T-helper 2 cell (primary cell): ENCODE data around the gene ROBO4.

Experiments used
- DNase-seq, 5 experiments: peaks; one replicate each; pipeline versions ENCODE4 v3.0.0 to v3.0.0-alpha.2; 2012 to 2022

ROBO4 gene

DNA sequence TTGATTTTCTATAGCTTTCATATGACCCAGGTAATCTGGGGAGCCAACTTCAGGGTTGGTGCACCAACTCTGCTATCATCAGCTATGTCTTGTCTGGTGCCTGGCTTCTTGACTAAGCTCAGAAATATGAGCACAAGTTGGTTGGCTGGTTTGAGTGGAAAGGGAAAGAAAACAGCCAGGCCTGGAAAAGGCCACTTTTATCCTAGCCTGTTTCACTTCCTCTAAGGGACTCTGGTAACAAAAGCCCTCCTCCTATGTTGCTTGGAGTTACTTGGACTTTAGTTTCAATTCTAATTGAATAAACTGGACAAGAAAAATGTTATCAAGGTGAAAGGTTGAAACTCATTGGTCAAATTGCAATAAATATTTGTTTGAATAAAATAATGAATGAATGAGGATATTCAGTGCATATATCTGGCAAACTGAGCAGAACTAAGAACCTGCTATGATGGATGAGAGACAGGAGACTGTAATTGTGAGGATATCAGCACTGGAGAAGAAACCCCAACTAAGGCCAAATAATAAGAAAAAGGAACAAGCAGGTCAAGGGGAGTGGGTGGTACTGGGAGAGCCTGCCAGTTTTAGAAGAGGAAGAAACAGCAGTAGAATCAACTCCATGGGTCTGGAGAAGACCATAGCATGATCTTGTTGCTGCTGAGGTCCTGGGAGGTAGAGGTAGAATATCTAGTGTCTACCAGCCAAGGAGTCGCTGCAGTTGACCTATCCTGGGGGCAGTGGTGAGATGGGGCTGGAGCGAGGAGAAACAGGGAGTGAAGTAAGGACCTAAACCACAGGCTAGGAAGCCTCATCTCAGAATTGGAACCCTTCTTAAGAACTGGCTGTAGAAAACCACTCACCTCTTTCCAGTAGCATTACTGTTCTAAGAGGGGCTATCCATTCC, 8.2 kb downstream of the ROBO4 start:
- DNase-seq, result no peak

DNA sequence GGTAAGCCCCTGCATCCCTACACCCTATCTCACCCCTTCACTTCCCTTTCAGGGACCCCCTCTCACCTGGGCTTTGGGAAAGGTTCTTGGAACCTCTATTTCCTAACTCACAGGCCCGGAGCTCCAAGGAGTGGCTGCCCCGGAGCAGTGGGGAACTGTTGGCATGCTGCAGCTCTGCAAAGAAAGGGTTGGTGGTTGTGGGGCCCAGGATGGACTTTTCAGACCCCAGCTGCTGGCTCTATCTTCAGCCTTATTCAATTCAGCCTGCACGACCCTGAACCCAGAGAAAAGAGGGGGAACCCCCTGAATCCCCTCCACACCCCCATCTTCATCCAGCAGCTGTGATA, 10.0 kb downstream of the ROBO4 start:
- DNase-seq, result no peak

- DNase-seq, result no peak
Observed at GRCh38 chr11:124886978-124887666, 10.5 kb downstream of the ROBO4 start.

DNA sequence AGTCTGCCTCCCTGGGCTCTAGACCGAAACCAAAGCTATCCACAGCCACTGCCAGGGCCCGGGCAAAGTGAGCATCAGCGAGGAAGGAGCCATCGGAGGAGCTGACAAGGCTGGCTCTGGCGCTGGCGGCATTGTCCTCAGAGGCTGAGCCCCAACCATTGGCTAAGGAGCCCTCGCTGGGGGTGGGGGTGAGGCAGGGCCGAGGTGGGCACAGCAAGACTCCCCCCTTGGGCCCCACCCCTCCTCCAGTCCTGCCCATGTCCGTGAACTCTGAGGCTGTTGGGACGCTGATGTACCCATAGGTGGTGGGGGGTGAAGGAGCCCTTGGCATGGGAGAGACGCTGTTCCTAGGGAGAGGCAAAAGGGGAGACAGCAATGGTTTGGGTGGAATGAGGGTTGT, 11.2 kb downstream of the ROBO4 start:
- no peak for DNase-seq

DNA sequence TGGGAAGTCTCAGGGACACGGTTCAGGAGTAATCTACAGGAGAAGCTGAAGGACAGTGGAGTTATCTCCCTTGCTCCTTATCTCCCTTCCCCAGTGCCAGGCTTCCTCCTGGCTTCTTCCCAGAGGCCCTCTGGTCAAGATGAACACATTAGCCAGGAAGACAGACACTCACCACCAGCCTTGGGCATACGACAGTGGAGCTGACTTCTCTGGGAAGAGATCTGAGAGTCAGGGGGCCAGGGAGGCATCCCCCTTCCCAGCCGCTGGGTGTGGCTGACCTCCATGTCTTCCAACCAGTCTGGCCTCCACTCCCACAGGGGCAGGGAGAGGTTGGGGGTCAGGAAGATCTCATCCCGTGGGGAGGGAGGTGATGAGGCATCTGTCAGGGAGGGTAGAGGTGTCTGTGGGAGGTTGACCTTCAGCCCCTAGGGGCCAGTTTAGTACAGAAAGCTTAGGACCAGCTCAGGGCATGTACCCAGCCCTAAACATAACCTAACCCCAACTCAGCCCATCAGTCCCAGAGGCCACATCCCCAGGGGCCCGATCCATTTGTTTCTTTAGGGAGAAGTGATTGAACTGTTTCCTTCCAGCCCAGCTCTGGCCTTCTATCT, 12.7 kb downstream of the ROBO4 start:
- no peak for DNase-seq

GRCh38 chr11:124884340-124884739, 13.3 kb downstream of the ROBO4 start:
- no peak for DNase-seq

DNA sequence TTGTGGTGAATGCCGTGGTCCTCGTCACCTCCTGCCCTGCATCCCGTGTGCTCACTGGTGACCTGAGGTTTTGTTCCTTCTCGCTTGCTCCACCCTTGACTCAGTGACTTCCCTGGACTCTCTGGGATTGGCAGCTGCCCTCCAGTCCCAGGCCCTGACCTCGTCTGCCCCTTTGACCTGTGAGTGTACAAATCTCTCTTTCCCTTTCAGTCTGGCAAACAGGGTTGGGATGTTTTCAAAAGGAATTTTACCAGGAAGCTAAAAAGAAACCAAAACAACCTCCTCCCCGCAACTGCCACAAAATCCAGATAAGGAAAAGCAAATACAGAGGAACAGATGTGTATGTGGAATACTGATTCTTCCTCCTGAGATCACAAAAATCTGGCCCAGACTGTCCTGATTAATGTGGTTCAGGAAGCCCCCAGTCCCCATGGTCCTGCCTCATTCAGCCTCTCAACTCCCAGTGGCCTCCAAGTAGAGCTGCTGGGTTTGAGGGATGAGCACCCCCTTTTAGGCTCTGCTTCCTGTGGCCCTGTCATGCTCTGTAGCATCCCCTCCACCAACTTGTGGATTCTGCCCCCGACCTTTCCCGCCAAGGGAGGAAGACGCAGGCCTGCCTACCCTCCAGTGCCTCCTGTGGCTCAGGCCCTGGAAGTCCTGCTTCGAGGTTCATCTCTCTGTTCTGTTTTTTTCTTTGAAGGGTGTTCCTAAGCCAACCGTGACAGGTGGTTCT, 15.2 kb downstream of the ROBO4 start:
- no peak for DNase-seq

GRCh38 chr11:124880958-124881357, 16.7 kb downstream of the ROBO4 start:
- no peak for DNase-seq

DNA sequence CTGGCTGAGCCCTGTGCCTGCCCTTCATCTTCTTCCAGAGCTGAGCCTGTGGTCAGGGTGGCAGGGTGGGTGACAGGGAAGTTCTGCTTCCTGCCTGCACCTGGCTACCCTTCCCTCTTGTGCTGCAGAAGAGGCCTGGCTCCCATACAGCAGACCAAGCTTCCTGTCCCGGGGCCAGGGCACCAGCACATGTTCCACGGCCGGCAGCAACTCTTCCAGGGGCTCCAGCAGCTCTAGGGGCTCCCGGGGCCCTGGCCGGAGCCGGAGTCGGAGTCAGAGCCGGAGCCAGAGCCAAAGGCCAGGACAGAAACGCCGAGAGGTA, 17.4 kb downstream of the ROBO4 start:
- no peak for DNase-seq

DNA sequence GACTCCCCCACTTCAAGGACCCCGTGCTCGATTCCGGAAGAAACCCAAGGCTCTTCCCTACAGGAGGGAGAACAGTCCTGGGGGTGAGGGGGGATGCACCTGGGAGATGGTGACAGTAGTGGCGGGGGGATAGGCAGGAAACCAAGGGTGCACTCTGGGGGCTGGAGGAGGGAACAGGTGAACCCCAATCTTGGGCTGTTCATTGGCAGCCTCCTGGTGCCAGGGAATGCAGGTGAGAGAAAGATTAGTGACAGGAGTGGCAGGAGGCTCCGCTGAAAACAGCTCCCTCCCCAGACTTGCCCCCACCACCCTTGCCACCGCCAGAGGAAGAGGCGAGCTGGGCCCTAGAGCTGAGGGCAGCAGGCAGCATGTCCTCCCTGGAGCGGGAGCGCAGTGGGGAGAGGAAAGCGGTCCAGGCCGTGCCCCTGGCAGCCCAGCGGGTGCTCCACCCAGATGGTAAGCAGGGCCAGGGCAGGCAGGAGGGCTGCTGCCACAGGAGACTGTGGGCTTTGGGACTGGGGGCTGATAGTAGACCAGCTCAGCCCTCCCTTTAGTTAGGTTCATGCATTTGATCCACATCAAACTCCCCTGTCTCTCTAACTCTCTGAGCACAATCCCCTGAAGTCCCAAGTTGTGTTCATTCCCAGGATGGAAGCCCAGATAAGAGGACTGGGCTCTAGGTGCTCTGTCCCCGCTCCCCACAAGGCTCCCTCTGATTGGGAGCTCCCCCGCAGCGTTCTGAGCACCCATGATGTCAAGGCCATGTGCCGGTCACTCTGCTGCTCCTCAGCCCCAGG, 18.0 kb downstream of the ROBO4 start:
- no peak for DNase-seq

- DNase-seq, result no peak
Observed at GRCh38 chr11:124878759-124879492, 18.7 kb downstream of the ROBO4 start.

DNA sequence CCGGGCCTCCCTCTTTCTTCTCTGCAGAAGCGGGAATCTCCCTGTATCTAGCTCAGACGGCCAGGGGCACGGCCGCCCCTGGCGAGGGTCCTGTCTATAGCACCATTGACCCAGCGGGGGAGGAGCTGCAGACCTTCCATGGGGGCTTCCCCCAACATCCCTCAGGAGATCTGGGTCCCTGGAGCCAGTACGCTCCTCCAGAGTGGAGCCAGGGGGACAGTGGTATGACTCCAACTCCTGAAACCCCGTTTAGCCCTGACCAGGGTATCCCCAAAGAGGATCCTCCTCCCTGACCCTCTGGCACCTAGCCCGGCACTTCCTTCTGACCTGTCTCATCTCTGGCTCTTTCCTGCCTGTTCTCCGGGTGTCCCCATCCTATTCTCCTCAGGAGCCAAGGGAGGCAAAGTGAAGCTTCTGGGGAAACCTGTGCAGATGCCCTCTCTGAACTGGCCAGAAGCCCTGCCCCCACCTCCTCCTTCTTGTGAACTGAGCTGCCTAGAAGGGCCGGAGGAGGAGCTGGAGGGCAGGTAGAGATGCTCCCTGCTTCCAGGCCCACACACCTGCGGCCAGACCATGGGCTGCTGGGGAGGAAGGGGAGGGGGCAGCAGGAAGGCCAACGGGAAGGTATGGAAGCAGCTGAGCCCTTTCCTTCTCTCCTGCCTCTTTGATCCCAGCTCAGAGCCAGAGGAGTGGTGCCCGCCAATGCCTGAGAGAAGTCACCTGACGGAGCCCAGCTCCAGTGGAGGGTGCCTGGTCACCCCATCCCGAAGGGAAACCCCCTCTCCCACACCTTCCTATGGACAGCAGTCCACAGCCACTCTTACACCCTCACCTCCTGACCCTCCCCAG, 19.5 kb downstream of the ROBO4 start:
- DNase-seq, result no peak

- no peak for DNase-seq
Observed at GRCh38 chr11:124877631-124877909, 20.1 kb downstream of the ROBO4 start.

- no peak for DNase-seq
Observed at GRCh38 chr11:124876818-124877630, 20.6 kb downstream of the ROBO4 start.

DNA sequence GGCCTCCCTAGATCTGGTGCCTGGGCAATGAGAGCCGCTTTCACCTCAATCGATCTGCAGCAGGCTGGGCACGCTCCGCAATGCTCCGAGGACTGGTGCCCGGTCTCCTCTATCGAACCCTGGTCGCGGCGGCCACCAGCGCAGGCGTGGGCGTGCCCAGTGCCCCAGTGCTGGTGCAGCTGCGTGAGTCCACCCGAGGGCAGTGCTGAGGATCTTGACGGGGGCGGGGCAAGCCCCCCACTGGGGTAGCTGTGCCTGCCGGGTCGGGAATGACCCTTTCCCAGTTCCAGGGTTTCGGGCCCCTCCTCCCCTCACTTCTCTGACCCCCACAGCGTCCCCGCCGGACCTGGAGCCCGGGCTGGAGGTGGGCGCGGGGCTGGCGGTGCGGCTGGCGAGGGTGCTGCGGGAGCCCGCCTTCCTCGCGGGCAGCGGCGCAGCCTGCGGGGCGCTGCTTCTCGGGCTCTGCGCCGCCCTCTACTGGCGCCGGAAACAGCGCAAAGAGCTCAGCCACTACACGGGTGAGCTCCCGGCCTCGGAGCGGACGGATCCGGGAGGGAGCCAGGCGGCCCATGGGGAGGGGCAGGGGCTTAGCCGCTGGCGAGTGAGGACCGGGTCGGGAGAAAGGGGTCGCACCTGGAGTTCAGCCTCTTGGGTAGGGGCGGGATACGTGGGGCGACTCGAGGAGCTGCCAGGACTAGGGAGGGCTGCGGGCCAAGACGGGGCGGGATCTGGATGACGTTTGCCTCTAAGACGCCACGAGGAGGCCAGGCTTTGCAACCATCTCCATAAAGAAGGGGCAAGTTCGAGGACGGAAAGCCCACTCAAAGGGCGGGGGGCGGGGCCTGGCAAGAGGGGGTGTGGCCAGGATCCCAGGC, 21.5 kb downstream of the ROBO4 start:
- DNase-seq, result peak; percentile 43 to 86 (median 64)

- DNase-seq, result no peak
Observed at GRCh38 chr11:124875401-124875800, 22.3 kb downstream of the ROBO4 start.

- no peak for DNase-seq
Observed at GRCh38 chr11:124874571-124875255, 23.0 kb downstream of the ROBO4 start.

- no peak for DNase-seq
Observed at GRCh38 chr11:124873951-124874350, 23.7 kb downstream of the ROBO4 start.
